Measurements from ENCODE around the gene CDON.
"Not testable (repeated sequence)": the region's sequence is repeated elsewhere in the genome, so short reads cannot be mapped to it uniquely, and the experiment has no call there.

Gene CDON

GRCh38 chr11:125999234-125999880 lies 63.3 kb downstream of the CDON start:
- Histone ChIP-seq H3K36me3 (ENCODE audit: control insufficient read depth, insufficient read depth, low read length) (no peaks in the 10 kb centered on the region), H3K4me3 (ENCODE audit: insufficient read depth, low read depth, low read length, poor library complexity, severe bottlenecking) (no peak overlapping the region), H3K9me3 (ENCODE audit: control insufficient read depth, low read length) (no peaks in the 10 kb centered on the region), H3K27me3 (replicated peaks; ENCODE audit: control insufficient read depth, insufficient read depth, low read length, poor library complexity, severe bottlenecking) (no peaks in the 10 kb centered on the region), H3K27ac (ENCODE audit: insufficient read depth, low read length, poor library complexity, severe bottlenecking) (no peak overlapping the region), H3K4me1 (ENCODE audit: control insufficient read depth, insufficient read depth, low read length, poor library complexity, severe bottlenecking) (no peaks in the 10 kb centered on the region)
- no peak for DNase-seq

- H3K4me3 ChIP-seq (ENCODE audit: insufficient read depth, low read depth, low read length, poor library complexity, severe bottlenecking): no peak overlapping the region
- no peak for DNase-seq
- H3K27ac ChIP-seq (ENCODE audit: insufficient read depth, low read length, poor library complexity, severe bottlenecking): no peak overlapping the region
- no peaks in the 10 kb centered on the region for H3K9me3 ChIP-seq (ENCODE audit: control insufficient read depth, low read length)
- H3K36me3 ChIP-seq (ENCODE audit: control insufficient read depth, insufficient read depth, low read length): no peaks in the 10 kb centered on the region
- H3K27me3 ChIP-seq (replicated peaks; ENCODE audit: control insufficient read depth, insufficient read depth, low read length, poor library complexity, severe bottlenecking): no peaks in the 10 kb centered on the region
- H3K4me1 ChIP-seq (ENCODE audit: control insufficient read depth, insufficient read depth, low read length, poor library complexity, severe bottlenecking): no peaks in the 10 kb centered on the region
Observed at GRCh38 chr11:125998267-125998666, 64.4 kb downstream of the CDON start.

- DNase-seq: no peak
- Histone ChIP-seq H3K4me1 (ENCODE audit: control insufficient read depth, insufficient read depth, low read length, poor library complexity, severe bottlenecking) (no peaks in the 10 kb centered on the region), H3K27me3 (replicated peaks; ENCODE audit: control insufficient read depth, insufficient read depth, low read length, poor library complexity, severe bottlenecking) (no peaks in the 10 kb centered on the region), H3K9me3 (ENCODE audit: control insufficient read depth, low read length) (no peaks in the 10 kb centered on the region), H3K4me3 (ENCODE audit: insufficient read depth, low read depth, low read length, poor library complexity, severe bottlenecking) (no peak overlapping the region), H3K27ac (ENCODE audit: insufficient read depth, low read length, poor library complexity, severe bottlenecking) (no peak overlapping the region), H3K36me3 (ENCODE audit: control insufficient read depth, insufficient read depth, low read length) (no peaks in the 10 kb centered on the region)
Observed at GRCh38 chr11:125995313-125995712, 67.4 kb downstream of the CDON start.

DNA sequence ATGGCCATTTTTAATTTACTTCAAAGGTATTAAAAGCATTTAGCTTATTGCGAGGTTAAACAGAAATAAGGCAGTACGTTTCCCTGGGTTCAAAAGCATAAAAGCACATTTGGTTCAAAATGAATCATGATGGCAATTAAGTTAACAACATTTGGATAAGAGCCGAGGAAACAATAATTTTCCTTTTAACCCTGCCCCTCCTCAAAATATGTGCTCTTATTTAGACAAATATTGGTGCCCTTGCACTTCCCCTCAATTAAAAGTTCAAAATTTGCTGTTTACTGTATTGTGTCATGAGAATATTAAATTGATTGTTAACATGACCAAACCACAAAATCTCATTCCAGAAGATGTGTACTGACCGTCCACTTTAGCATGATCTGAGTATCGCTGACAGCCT lies 68.2 kb downstream of the CDON start:
- Histone ChIP-seq H3K4me3 (ENCODE audit: insufficient read depth, low read depth, low read length, poor library complexity, severe bottlenecking) (no peak overlapping the region), H3K4me1 (ENCODE audit: control insufficient read depth, insufficient read depth, low read length, poor library complexity, severe bottlenecking) (no peaks in the 10 kb centered on the region), H3K36me3 (ENCODE audit: control insufficient read depth, insufficient read depth, low read length) (no peaks in the 10 kb centered on the region)

DNA sequence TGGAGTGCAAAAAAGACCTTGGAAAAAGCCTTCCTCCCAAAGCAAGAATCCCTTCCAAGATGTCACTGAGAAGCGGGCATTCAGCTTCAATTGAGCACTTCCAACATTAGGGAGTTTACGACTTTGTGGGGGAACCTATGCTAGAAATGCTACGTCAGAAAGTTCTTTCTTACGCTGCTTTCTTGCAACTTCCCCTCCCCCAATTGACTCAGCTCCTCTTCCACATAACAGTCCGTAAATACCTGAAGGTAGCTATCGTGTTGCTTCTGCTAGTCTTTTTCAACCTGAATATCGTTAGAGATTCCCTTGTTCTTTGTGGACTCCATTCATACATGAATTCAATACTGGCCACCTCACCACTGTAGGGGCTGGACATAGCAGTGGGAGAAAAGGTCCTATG lies 69.8 kb downstream of the CDON start:
- Histone ChIP-seq H3K27ac (ENCODE audit: insufficient read depth, low read length, poor library complexity, severe bottlenecking) (no peak overlapping the region), H3K27me3 (replicated peaks; ENCODE audit: control insufficient read depth, insufficient read depth, low read length, poor library complexity, severe bottlenecking) (no peaks in the 10 kb centered on the region), H3K4me1 (ENCODE audit: control insufficient read depth, insufficient read depth, low read length, poor library complexity, severe bottlenecking) (no peaks in the 10 kb centered on the region)

More for the DNA sequence above, 68.2 kb downstream of the CDON start:
- no peak overlapping the region for H3K27ac ChIP-seq (ENCODE audit: insufficient read depth, low read length, poor library complexity, severe bottlenecking)
- no peak for DNase-seq
- H3K9me3 ChIP-seq (ENCODE audit: control insufficient read depth, low read length): no peaks in the 10 kb centered on the region
- no peaks in the 10 kb centered on the region for H3K27me3 ChIP-seq (replicated peaks; ENCODE audit: control insufficient read depth, insufficient read depth, low read length, poor library complexity, severe bottlenecking)

GRCh38 chr11:125990244-125990643 lies 72.4 kb downstream of the CDON start:
- Histone ChIP-seq H3K9me3 (ENCODE audit: control insufficient read depth, low read length) (no peaks in the 10 kb centered on the region), H3K36me3 (ENCODE audit: control insufficient read depth, insufficient read depth, low read length) (no peaks in the 10 kb centered on the region), H3K4me3 (ENCODE audit: insufficient read depth, low read depth, low read length, poor library complexity, severe bottlenecking) (no peak overlapping the region), H3K27ac (ENCODE audit: insufficient read depth, low read length, poor library complexity, severe bottlenecking) (no peak overlapping the region), H3K4me1 (ENCODE audit: control insufficient read depth, insufficient read depth, low read length, poor library complexity, severe bottlenecking) (no peaks in the 10 kb centered on the region), H3K27me3 (replicated peaks; ENCODE audit: control insufficient read depth, insufficient read depth, low read length, poor library complexity, severe bottlenecking) (no peaks in the 10 kb centered on the region)
- DNase-seq: no peak

More for the DNA sequence above, 69.8 kb downstream of the CDON start:
- no peak overlapping the region for H3K4me3 ChIP-seq (ENCODE audit: insufficient read depth, low read depth, low read length, poor library complexity, severe bottlenecking)
- no peaks in the 10 kb centered on the region for H3K9me3 ChIP-seq (ENCODE audit: control insufficient read depth, low read length)
- no peaks in the 10 kb centered on the region for H3K36me3 ChIP-seq (ENCODE audit: control insufficient read depth, insufficient read depth, low read length)
- no peak for DNase-seq

- no peak for DNase-seq
- no peaks in the 10 kb centered on the region for H3K9me3 ChIP-seq (ENCODE audit: control insufficient read depth, low read length)
- no peaks in the 10 kb centered on the region for H3K27me3 ChIP-seq (replicated peaks; ENCODE audit: control insufficient read depth, insufficient read depth, low read length, poor library complexity, severe bottlenecking)
- no peaks in the 10 kb centered on the region for H3K4me1 ChIP-seq (ENCODE audit: control insufficient read depth, insufficient read depth, low read length, poor library complexity, severe bottlenecking)
- H3K4me3 ChIP-seq (ENCODE audit: insufficient read depth, low read depth, low read length, poor library complexity, severe bottlenecking): no peak overlapping the region
- no peak overlapping the region for H3K27ac ChIP-seq (ENCODE audit: insufficient read depth, low read length, poor library complexity, severe bottlenecking)
- H3K36me3 ChIP-seq (ENCODE audit: control insufficient read depth, insufficient read depth, low read length): no peaks in the 10 kb centered on the region
Observed at GRCh38 chr11:125987066-125987641, 75.5 kb downstream of the CDON start.

DNA sequence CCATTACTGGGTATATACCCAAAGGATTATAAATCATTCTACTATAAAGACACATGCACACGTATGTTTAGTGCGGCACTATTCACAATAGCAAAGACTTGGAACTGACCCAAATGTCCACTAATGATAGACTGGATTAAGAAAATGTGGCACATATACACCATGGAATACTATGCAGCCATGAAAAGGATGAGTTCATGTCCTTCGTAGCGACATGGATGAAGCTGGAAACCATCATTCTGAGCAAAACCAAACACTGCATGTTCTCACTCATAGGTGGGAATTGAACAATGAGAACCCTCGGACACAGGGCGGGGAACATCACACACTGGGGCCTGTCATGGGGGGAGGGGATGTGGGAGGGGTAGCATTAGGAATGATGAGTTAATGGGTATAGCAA lies 76.7 kb downstream of the CDON start:
- H3K9me3 ChIP-seq (ENCODE audit: control insufficient read depth, low read length); H3K4me3 ChIP-seq (ENCODE audit: insufficient read depth, low read depth, low read length, poor library complexity, severe bottlenecking); H3K36me3 ChIP-seq (ENCODE audit: control insufficient read depth, insufficient read depth, low read length); H3K27me3 ChIP-seq (replicated peaks; ENCODE audit: control insufficient read depth, insufficient read depth, low read length, poor library complexity, severe bottlenecking); H3K27ac ChIP-seq (ENCODE audit: insufficient read depth, low read length, poor library complexity, severe bottlenecking); H3K4me1 ChIP-seq (ENCODE audit: control insufficient read depth, insufficient read depth, low read length, poor library complexity, severe bottlenecking); DNase-seq: not testable (repeated sequence)

- no peak overlapping the region for H3K27ac ChIP-seq (ENCODE audit: insufficient read depth, low read length, poor library complexity, severe bottlenecking)
- no peaks in the 10 kb centered on the region for H3K36me3 ChIP-seq (ENCODE audit: control insufficient read depth, insufficient read depth, low read length)
- H3K27me3 ChIP-seq (replicated peaks; ENCODE audit: control insufficient read depth, insufficient read depth, low read length, poor library complexity, severe bottlenecking): no peaks in the 10 kb centered on the region
- no peaks in the 10 kb centered on the region for H3K4me1 ChIP-seq (ENCODE audit: control insufficient read depth, insufficient read depth, low read length, poor library complexity, severe bottlenecking)
- no peak for DNase-seq
- no peaks in the 10 kb centered on the region for H3K9me3 ChIP-seq (ENCODE audit: control insufficient read depth, low read length)
- no peak overlapping the region for H3K4me3 ChIP-seq (ENCODE audit: insufficient read depth, low read depth, low read length, poor library complexity, severe bottlenecking)
Observed at GRCh38 chr11:125982348-125982730, 80.3 kb downstream of the CDON start.

GRCh38 chr11:125980436-125980835 lies 82.2 kb downstream of the CDON start:
- Histone ChIP-seq H3K9me3 (ENCODE audit: control insufficient read depth, low read length) (no peaks in the 10 kb centered on the region), H3K4me3 (ENCODE audit: insufficient read depth, low read depth, low read length, poor library complexity, severe bottlenecking) (no peak overlapping the region), H3K36me3 (ENCODE audit: control insufficient read depth, insufficient read depth, low read length) (no peaks in the 10 kb centered on the region), H3K27me3 (replicated peaks; ENCODE audit: control insufficient read depth, insufficient read depth, low read length, poor library complexity, severe bottlenecking) (no peaks in the 10 kb centered on the region), H3K4me1 (ENCODE audit: control insufficient read depth, insufficient read depth, low read length, poor library complexity, severe bottlenecking) (no peaks in the 10 kb centered on the region), H3K27ac (ENCODE audit: insufficient read depth, low read length, poor library complexity, severe bottlenecking) (no peak overlapping the region)
- DNase-seq: no peak

All from effector memory CD4-positive, alpha-beta T cell (primary cell).